UCSD-AML1 (cell line): Measurements from ENCODE around the gene ANKRD13D.

Source experiments
- DNase-seq: peaks from one replicate; lab custom pipeline; 2025; ENCODE audit not compliant: unreplicated experiment; lab: John Stamatoyannopoulos, UW

Gene ANKRD13D

GRCh38 chr11:67261946-67262681 is 27.0 kb upstream of the ANKRD13D start:
- no peak for DNase-seq

DNA sequence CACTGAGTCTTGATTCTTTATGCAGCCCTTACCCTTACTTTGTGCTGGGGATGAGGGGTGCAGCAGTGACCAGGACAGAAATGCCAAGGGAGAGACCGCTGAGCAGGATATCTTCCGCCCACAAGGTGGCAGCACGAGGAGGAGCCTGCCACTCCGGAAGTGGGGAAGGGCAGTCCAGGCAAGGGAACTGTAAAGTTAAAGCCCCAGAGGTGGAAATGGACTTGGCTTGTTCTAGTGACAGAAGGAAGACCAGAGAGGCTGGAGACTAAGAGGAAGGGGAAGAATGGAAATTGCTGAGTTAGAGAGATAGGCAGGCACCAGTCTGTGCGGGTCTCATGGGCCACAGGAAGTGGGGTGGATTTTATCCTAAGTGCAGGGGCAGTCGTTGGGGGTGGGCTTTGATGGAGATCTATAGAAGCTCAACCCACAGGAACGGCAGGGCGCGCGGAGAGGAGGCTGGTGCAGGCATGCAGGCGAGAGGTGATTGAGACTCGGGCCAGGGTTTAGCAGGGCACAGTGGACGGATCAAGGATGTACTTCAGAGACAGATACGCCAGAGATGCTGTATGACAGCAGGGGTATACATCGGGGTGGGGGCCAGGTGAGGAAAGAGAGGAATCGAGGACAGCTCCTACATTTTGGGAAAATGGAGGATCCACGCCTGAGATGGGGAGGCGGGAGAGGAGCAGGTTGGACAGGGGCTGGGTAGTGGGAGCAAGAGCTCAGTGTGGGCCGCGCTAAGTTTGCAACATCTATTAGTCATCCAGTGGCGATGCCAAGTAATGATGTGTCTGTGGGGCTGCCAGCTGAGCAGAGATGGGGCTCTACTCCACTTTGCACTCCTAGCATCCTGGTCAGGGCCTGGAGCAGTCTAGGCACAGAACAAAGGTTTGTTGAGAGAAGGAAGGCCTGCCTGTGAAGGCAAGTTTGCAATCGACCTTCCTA is 26.1 kb upstream of the ANKRD13D start:
- DNase-seq, result peak; percentile 84

DNA sequence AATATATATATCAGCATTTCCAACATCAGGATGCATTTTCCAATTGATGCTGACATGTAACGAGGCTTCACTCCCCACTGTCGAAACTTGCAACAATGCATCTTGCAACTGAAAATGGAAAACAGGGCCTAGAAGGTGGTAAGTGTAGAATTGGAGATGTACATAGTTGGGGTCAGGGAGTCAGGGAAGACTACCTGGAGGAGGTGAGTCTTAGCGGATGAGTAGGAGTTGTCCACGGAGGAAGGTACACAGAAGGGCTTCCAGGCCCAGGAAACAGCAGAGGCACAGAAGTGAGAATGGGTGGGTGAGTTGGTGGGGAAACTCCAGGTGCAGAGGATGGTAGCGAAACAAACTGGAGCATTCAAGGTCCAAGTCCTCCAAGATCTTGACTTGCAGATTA is 24.8 kb upstream of the ANKRD13D start:
- DNase-seq, result no peak

DNA sequence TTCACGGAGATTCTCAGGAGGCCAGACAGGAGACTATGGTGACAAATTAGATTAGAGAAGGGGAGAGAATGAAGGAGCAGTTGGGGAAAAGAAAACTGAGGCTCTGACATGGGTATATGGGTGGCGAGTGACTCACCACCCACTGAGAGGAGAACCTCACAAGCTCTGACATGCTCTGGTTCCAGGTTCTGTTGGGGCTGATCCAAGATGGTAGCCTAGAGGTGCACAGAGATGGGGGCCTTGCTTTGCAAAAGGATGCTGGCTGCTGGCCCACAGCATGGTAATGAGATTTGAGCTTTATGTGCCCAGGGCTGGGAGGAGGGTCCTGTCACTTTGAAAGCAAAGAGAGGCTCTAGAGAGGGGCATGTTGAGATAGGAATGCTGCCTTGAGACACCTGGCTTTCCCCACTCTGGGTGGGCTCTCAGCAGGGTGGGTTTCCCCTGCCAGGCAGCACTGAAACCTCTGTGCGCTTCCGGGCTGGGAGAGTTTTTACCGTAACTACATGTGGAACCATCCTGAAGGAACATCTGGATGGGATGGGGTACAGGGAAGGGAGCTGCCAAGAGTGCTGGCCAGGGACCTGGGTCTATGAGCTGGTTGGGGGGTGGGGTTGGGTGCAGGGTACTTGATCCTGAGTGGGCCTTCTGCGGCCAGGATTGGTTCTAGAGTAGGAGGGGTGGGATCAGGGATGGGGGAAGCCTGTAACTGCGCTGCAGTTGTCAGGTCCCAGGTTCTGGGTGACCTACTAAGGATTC is 24.0 kb upstream of the ANKRD13D start:
- no peak for DNase-seq

DNA sequence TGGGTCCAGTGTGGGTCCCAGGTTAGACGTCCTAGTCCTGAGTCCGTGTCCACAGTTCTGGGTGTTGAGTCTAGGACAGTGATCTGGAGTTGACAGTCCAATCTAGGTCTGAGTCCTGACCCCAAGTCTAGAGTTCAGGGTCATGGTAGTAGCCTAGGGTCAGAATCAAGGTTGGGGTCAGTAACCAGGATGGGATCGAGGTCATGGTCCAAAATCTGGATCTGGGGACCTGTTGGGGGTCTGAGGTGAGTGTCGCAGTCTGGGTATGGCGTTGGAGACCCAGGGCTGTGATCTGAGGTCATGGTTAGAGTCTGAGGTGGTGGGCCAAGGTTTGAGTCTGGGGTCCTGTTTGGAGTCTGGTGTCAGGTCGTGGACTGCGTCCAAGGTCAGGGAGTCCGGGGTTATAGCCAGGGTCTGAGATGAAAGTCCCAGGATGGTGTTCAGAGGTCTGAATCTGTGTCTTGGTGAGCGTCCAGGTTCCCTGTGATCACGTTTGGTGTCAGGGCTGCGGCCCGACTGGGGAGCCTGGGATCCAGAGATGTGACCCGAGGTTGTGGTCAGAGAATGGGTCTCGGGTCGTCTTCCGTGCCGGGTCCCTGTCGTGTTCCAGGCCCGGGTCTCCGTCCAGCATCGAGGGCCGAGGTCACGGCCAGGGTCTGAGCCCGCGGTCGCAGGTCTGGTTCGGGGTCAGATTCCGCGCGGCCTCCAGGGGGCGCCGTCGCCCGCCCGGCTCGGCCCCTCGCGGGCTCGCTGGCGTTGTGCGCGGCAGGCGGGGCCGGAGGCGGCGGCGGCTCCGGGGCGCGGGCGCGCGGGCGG is 23.3 kb upstream of the ANKRD13D start:
- peak; percentile 83 for DNase-seq

- peak; percentile 62 for DNase-seq
Observed at GRCh38 chr11:67266449-67267187, 22.5 kb upstream of the ANKRD13D start, which contains the start of gene GRK2. Gene GRK2, plus strand, starts transcription at chr11:67266473. Its CDS starts 227 bp downstream, at chr11:67266700.

GRCh38 chr11:67267188-67268080 is 21.7 kb upstream of the ANKRD13D start:
- no peak for DNase-seq

DNA sequence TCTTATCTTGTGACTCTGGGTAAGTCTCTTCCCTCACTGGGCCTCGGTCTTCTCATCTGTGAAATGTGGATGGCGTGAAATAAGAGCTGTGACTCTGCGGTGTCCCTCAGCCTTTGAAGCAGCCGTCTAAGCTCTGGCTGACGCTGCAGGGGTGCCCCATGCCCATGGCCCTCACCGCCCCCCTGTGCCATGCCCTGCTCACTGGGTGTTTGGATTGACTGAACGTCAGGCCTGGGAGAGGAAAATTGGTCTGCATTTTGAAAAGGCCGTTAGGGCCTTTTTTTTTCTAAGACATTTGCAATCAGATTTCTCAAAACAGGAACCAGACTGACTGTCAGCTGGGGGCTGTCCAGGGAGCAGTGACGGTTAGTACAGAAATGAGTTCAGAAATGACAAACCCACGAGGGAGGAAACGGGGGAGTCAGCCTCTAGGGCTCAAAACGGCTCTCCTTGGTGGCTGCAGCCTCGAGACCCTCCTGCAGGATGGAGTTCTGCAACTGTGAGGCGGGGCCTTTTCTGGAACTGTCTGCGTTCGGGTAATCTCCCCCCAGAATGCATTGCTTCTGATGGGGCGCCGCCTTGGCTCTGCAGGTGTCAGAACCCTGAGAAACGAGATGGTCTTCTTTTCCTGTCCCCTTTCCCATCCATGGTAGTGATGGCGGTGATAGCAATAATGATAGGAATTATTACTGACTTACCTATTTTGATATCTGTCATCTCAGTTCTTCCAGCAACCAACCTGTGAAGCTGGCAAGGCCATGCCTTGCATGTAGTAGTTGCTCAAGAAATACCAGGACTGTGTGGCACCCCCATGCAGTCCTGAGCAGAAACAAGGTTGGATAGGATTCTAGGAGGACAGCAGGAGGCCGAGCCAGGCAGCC is 20.8 kb upstream of the ANKRD13D start:
- DNase-seq, result peak; percentile 76

DNA sequence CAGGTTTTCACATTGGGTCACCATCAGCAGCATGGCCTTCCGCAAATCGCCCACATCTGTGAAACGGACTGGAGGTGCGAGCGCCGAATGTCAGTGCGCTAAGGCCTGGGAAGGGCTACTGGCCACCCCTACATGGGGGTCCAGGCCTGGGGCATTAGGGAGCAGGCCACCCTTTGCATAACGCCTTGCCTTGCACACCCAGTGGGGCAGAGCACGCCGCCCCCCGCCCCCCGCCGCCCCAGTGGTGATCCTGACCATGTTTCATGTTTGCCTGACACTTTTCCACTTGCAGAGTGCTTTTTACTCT is 20.2 kb upstream of the ANKRD13D start:
- no peak for DNase-seq

- DNase-seq, result no peak
Observed at GRCh38 chr11:67269401-67270255, 19.5 kb upstream of the ANKRD13D start.

DNA sequence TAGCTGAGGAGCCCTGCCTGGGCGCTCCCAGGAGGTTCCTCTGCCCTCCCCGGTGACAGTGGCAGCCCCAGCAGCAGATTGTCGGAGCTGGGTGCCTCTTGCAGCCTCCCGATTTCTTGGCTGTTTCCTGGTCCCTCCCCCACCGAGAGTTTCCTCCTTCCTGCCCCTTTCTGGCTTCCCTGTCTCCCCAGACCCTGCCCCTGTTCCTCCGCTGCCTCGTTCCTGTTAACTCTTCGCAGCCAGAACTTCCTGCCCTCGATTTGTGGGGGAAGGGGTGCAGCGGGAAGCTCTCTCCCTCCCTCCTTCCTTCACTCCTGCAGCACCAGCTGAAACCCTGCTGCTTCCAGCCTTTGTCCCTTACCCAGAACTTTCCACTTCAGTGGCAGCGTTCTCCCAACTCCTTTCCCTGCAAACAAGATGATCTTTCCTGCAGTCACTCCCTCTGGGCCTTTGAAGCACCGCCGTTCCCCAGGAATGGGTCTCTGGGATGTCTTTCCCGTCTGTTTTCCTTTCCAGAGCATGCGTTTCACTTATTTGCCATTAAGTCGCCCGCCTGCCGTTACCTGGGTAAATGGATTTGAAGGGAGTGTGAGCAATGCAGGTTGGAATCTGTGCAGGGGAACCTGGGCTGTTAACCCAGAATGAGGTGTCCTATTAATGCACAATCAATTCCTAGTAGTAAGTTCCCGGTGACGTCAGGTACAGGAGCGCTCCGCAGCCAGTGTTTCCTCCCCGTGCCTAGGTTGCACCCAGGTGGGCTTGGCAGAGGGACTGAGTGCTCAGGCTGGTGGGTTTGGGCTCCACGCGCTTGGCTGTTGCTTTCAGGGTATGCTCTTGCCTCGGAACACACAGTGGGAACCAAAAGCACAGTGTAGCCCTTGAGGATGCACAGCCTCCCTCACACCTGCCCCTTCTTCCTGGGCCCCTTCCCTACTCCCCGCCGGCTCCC is 18.6 kb upstream of the ANKRD13D start:
- peak; percentile 84 for DNase-seq

- no peak for DNase-seq
Observed at GRCh38 chr11:67271205-67271540, 17.9 kb upstream of the ANKRD13D start.

- DNase-seq, result peak; percentile 67
Observed at GRCh38 chr11:67271541-67272284, 17.4 kb upstream of the ANKRD13D start.

- DNase-seq, result no peak
Observed at GRCh38 chr11:67272327-67273259, 16.5 kb upstream of the ANKRD13D start.
